ENCODE data around the gene CLDN25. TPM values are rescaled to one million over a fixed set of nuclear protein-coding genes. Genes with fewer than 3 reads are reported as not detected.
"Not testable (repeated sequence)": the region's sequence is repeated elsewhere in the genome, so short reads cannot be mapped to it uniquely, and the experiment has no call there.

The CLDN25 gene
- total RNA-seq, 4 donors from 2014 or later: not detected

DNA sequence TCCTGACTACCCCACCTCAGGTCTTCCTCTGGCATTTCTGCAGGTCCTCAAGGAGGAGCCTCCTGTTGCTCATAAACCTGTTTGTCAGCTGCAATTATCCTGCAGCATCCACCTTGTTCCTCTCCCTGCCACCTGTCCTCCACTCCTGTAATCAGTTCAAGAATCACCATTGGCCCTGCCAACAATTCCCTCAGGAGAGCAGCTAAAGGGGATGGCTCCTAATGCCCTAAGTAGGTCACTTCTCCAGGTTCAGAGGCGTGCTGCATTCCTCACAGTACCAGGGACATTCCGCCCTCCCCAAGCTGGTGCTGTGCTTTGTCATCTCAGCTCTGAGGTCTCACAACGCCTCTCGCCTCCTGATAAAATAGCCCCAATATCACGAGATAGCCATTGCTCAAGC, 2.1 kb downstream of the CLDN25 start:
- TF ChIP-seq, protein P1, sequence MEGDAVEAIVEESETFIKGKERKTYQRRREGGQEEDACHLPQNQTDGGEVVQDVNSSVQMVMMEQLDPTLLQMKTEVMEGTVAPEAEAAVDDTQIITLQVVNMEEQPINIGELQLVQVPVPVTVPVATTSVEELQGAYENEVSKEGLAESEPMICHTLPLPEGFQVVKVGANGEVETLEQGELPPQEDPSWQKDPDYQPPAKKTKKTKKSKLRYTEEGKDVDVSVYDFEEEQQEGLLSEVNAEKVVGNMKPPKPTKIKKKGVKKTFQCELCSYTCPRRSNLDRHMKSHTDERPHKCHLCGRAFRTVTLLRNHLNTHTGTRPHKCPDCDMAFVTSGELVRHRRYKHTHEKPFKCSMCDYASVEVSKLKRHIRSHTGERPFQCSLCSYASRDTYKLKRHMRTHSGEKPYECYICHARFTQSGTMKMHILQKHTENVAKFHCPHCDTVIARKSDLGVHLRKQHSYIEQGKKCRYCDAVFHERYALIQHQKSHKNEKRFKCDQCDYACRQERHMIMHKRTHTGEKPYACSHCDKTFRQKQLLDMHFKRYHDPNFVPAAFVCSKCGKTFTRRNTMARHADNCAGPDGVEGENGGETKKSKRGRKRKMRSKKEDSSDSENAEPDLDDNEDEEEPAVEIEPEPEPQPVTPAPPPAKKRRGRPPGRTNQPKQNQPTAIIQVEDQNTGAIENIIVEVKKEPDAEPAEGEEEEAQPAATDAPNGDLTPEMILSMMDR (IDR thresholded peaks at IDR 0.05): no peak
- TF ChIP-seq POLR2A (IDR thresholded peaks at IDR 0.05; ENCODE audit: low read depth): no peak
- no peak for TF ChIP-seq EP300 (IDR thresholded peaks at IDR 0.05)
- no peak for TF ChIP-seq POLR2AphosphoS5 (IDR thresholded peaks at IDR 0.05)
- Histone ChIP-seq H3K4me1 (peaks cover 9 to 12% (median 12%) of the 10 kb centered on the region in 4 donors), H3K9me3 (no peaks in the 10 kb centered on the region), H3K27ac (replicated peaks in 1 of 4) (no peak overlapping the region), H3K4me3 (no peak overlapping the region), H3K27me3 (no peaks in the 10 kb centered on the region), H3K36me3 (no peaks in the 10 kb centered on the region)
- WGBS: 91% methylated on average over 5 of the region's 5 CpGs
- DNase-seq (ENCODE audit: extremely low spot score): no peak
- intact Hi-C loops (cut with DNase I): no loop called here

DNA sequence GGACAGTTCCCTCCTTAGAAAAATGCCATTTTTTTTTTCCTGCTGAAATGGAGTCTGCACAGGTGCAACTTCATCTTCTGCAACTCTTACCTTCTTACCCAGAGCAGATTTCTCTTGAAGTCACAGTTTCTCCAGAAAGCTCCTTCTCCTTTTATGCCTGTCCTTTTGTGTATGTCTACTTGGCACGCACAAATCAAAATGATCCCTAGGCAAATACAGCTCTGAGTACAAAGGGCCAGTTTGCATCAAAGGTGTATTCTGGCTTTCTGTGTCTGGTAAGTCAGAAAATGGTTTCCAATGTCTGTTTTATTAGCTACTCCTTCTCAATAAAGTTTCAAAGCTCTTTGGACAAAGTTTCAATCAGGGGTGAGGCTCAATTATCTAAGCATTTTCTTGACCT, 2.5 kb downstream of the CLDN25 start:
- DNase-seq (ENCODE audit: extremely low spot score): no peak
- TF ChIP-seq EP300 (IDR thresholded peaks at IDR 0.05) (no peak), POLR2A (IDR thresholded peaks at IDR 0.05; ENCODE audit: low read depth) (no peak), POLR2AphosphoS5 (IDR thresholded peaks at IDR 0.05) (no peak)
- H3K27me3 ChIP-seq: no peaks in the 10 kb centered on the region
- H3K4me1 ChIP-seq: peaks cover 9 to 12% (median 12%) of the 10 kb centered on the region in 4 donors
- H3K9me3 ChIP-seq: no peaks in the 10 kb centered on the region
- H3K36me3 ChIP-seq: no peaks in the 10 kb centered on the region
- intact Hi-C loops (cut with DNase I): no loop called here
- 87% methylated on average over 1 of the region's 1 CpG for WGBS
- no peak overlapping the region for H3K4me3 ChIP-seq
- no peak overlapping the region for H3K27ac ChIP-seq (replicated peaks in 1 of 4)

DNA sequence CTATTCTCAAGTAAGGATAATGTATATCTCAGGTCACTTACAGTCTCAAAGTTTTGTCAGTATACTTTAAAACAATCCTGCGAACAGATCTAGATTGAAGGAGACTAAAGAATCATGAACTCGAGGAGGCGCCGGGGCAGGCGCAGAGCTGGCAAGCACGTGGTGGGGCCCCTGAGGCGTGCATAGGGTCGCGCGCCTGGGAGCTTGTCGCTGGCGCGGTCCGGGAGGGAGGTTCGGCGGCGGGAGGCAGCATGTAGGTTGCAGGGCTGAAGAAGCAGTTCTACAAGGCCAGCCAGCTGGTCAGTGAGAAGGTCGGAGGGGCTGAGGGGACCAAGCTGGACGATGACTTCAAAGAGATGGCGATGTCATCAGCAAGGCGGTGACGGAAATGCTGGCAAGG, 9.4 kb downstream of the CLDN25 start:
- H3K9me3 ChIP-seq; H3K4me1 ChIP-seq; intact Hi-C loops (cut with DNase I); H3K27ac ChIP-seq (replicated peaks in 1 of 4); H3K27me3 ChIP-seq; H3K4me3 ChIP-seq; H3K36me3 ChIP-seq; DNase-seq (ENCODE audit: extremely low spot score): not testable (repeated sequence)
- whole genome bisulfite sequencing: 88% methylated on average over 22 of the region's 22 CpGs

DNA sequence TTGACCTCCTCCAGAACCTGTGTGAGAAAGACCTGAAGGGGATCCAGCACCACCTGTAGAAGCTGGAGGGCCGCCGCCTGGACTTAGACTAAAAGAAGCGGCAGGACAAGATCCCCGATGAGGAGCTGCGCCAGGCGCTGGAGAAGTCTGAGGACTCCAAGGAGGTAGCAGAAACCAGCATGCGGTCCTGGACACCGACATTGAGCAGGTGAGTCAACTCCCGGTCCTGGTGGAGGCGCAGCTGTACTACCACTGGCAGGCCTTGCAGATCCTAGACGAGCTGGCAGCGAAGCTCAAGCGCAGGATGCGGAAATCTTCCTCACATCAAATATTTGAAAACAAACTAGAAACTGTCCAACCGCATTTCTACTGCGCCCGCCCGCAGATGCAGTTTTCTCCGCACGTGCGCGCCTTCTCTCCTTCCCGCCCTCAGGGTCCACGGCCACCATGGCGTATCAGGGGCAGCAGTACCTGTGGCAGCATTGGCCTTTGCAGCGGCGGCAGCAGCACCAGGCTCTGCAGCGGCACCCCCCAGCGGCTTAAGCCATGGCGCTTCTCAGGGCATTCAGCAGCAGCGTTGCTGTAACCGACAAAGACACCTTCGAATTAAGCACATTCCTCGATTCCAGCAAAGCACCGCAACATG, 10.2 kb downstream of the CLDN25 start:
- Histone ChIP-seq H3K4me1 (no peaks in the 10 kb centered on the region), H3K9me3 (no peaks in the 10 kb centered on the region), H3K27ac (replicated peaks in 1 of 4) (no peak overlapping the region), H3K27me3 (peaks cover 0 to 5% (median 0%) of the 10 kb centered on the region in 4 donors), H3K36me3 (no peaks in the 10 kb centered on the region), H3K4me3 (no peak overlapping the region)
- TF ChIP-seq POLR2A (IDR thresholded peaks at IDR 0.05; ENCODE audit: low read depth) (no peak), EP300 (IDR thresholded peaks at IDR 0.05) (no peak), POLR2AphosphoS5 (IDR thresholded peaks at IDR 0.05) (no peak)
- TF ChIP-seq, protein P1 (IDR thresholded peaks at IDR 0.05): no peak
- intact Hi-C loops (cut with DNase I): no loop called here
- WGBS: 90% methylated on average over 35 of the region's 35 CpGs
- DNase-seq (ENCODE audit: extremely low spot score): no peak

DNA sequence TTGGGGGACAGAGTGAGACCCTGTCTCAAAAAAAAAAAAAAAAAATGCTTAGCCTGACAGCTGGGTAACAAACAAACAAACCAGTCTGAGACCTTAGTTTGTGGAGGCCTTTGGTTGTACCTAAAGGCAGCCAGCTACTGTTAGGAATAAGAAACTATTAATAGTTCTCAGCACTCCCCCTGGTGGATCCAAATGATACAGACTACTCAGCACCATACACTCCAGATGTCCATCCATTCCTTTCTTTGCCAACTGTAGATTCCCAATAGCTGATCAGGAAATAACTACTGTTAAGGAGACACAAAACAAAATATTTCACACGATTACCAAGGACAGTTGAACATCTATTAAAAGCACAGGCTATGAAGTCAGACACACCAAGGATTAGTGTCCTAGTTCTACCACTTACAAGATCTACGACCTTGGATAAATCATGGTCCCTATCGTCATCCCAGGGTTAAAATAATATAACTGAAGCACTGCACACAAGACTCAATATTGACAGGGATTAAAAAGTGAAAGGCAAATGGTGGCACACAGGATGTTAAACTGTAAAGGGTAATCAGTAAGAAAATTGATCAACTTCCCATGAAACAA, 17.2 kb downstream of the CLDN25 start:
- H3K9me3 ChIP-seq: no peaks in the 10 kb centered on the region
- H3K27ac ChIP-seq (replicated peaks in 1 of 4): no peak overlapping the region
- no peaks in the 10 kb centered on the region for H3K27me3 ChIP-seq
- DNase-seq (ENCODE audit: extremely low spot score): no peak
- peaks cover 19 to 44% (median 38%) of the 10 kb centered on the region in 4 donors for H3K36me3 ChIP-seq
- 78% methylated on average over 3 of the region's 3 CpGs for WGBS
- no peaks in the 10 kb centered on the region for H3K4me1 ChIP-seq
- intact Hi-C loops (cut with DNase I): loop anchor here (5.0 kb wide), 1 partner anchor 489 kb away; no protein-coding TSS in a partner anchor
- H3K4me3 ChIP-seq: no peak overlapping the region
- no peak for TF ChIP-seq POLR2A (IDR thresholded peaks at IDR 0.05; ENCODE audit: low read depth)
- no peak for TF ChIP-seq EP300 (IDR thresholded peaks at IDR 0.05)
- TF ChIP-seq, protein P1 (IDR thresholded peaks at IDR 0.05): peak; percentile 50 to 72 (median 56)
- no peak for TF ChIP-seq POLR2AphosphoS5 (IDR thresholded peaks at IDR 0.05)
